SK-N-SH (cell line): ENCODE measurements around the gene MED22. TPM values are rescaled to one million over a fixed set of nuclear protein-coding genes. Genes with fewer than 3 reads are reported as not detected.
A peak's percentile ranks its signal among the peaks of the same experiment; 100 is the strongest.

ENCODE experiments used
- CTCF ChIA-PET: fragments of 300-600, 350-600 bp; formaldehyde crosslinking; extraction: SDS; loops from one replicate; lab custom pipeline; 2021; lab: Yijun Ruan, JAX
- POLR2A ChIA-PET: fragments of 350-600 bp; sonication (Branson Sonifier 250); formaldehyde crosslinking; extraction: SDS; loops from one replicate; lab custom pipeline; 2020; ENCODE audit warnings: antibody characterized with exemption, inconsistent platforms; lab: Yijun Ruan, JAX
- DNase-seq: peaks from one replicate; pipeline ENCODE4 v3.0.0; 2012
- H2AFZ ChIP-seq: fragments of 200-600 bp; sonication (generic); 2 replicates; pipeline ENCODE4 v1.8.1; 2016; ENCODE audit warnings: antibody characterized with exemption, mild to moderate bottlenecking, low read depth
- H3F3A ChIP-seq: fragments of 200-600 bp; sonication (generic); replicated peaks from 2 replicates; pipeline ENCODE3; 2016; ENCODE audit warnings: antibody characterized with exemption, mild to moderate bottlenecking; ENCODE audit not compliant: insufficient read depth
- H3K27ac ChIP-seq, 2 experiments: fragments of 200-500 bp in 1 of 2; fragments of 200-600 bp in 1 of 2; sonication (Bioruptor generic) in 1 of 2; sonication (generic), shearing (Covaris generic) in 1 of 2; 2 replicates each; pipeline versions ENCODE4 v1.5.1 to v1.6.1; 2014 to 2016; ENCODE audit warnings: low read depth in 2 of 2, inconsistent platforms in 1 of 2, low read length in 1 of 2, mild to moderate bottlenecking in 1 of 2, mixed read lengths in 1 of 2
- H3K27me3 ChIP-seq: fragments of 200-600 bp; sonication (generic), shearing (Covaris generic); 2 replicates; pipeline ENCODE4 v1.6.1; 2016; ENCODE audit warnings: mixed run types; ENCODE audit not compliant: insufficient read depth
- H3K36me3 ChIP-seq, 2 experiments: fragments of 200-500 bp in 1 of 2; fragments of 200-600 bp in 1 of 2; sonication (Bioruptor generic) in 1 of 2; sonication (generic) in 1 of 2; replicated peaks in 1 of 2; 2 replicates each; pipeline versions ENCODE3 to v1.5.1; 2014 to 2016; ENCODE audit warnings: low read length in 1 of 2, mild to moderate bottlenecking in 1 of 2; ENCODE audit not compliant: insufficient read depth in 2 of 2, control insufficient read depth in 1 of 2
- H3K4me1 ChIP-seq, 2 experiments: fragments of 200-500 bp in 1 of 2; fragments of 200-600 bp in 1 of 2; sonication (Bioruptor generic) in 1 of 2; sonication (generic), shearing (Covaris generic) in 1 of 2; 2 replicates each; pipeline versions ENCODE4 v1.5.1 to v1.6.1; 2014 to 2016; ENCODE audit warnings: low read depth in 1 of 2, low read length in 1 of 2, mixed run types in 1 of 2; ENCODE audit not compliant: insufficient read depth in 2 of 2, control insufficient read depth in 1 of 2
- H3K4me2 ChIP-seq: fragments of 200-600 bp; sonication (generic), shearing (Covaris generic); 2 replicates; pipeline ENCODE4 v1.6.1; 2017; ENCODE audit warnings: mixed run types
- H3K4me3 ChIP-seq, 2 experiments: fragments of 200-500 bp in 1 of 2; fragments of 200-600 bp in 1 of 2; sonication (Bioruptor generic) in 1 of 2; sonication (generic), shearing (Covaris generic) in 1 of 2; 2 replicates each; pipeline versions ENCODE4 v1.5.1 to v1.8.1; 2014 to 2016; ENCODE audit warnings: low read depth in 2 of 2, inconsistent platforms in 1 of 2, low read length in 1 of 2, mild to moderate bottlenecking in 1 of 2, mixed read lengths in 1 of 2, moderate library complexity in 1 of 2
- H3K79me2 ChIP-seq: fragments of 200-600 bp; sonication (generic); 2 replicates; pipeline ENCODE4 v1.8.1; 2017; ENCODE audit warnings: mild to moderate bottlenecking; ENCODE audit not compliant: insufficient read depth
- H3K9ac ChIP-seq: fragments of 200-600 bp; sonication (generic); 2 replicates; pipeline ENCODE4 v1.6.1; 2017; ENCODE audit warnings: mixed run types
- H3K9me2 ChIP-seq: fragments of 200-600 bp; sonication (generic); 2 replicates; pipeline ENCODE4 v1.6.1; 2017; ENCODE audit warnings: mixed run types
- H3K9me3 ChIP-seq: fragments of 200-600 bp; sonication (generic); 2 replicates; pipeline ENCODE4 v1.6.1; 2017; ENCODE audit warnings: mixed run types, mild to moderate bottlenecking, moderate library complexity
- H4K20me1 ChIP-seq: fragments of 200-600 bp; sonication (generic); 2 replicates; pipeline ENCODE4 v1.6.1; 2017; ENCODE audit warnings: mild to moderate bottlenecking, mixed run types; ENCODE audit not compliant: insufficient read depth
- ELF1 ChIP-seq: IDR thresholded peaks from 2 replicates; pipeline ENCODE4 v1.4.0; 2012
- FOXJ3 ChIP-seq: sonication (generic); formaldehyde crosslinking; IDR thresholded peaks from 2 replicates; pipeline ENCODE4 v1.5.1; 2020; ENCODE audit warnings: mild to moderate bottlenecking, missing genetic modification reagents
- GABPA ChIP-seq: IDR thresholded peaks from 2 replicates; pipeline ENCODE4 v1.4.0; 2012; ENCODE audit warnings: low read depth, mild to moderate bottlenecking
- MEF2A ChIP-seq: IDR thresholded peaks from 2 replicates; pipeline ENCODE4 v1.4.0; 2012; ENCODE audit warnings: low read depth, borderline replicate concordance
- MXI1 ChIP-seq: IDR thresholded peaks from 2 replicates; pipeline ENCODE4 v1.6.1; 2012; ENCODE audit warnings: mild to moderate bottlenecking, low read depth, low read length, improper control_type of control experiment
- NFIC ChIP-seq: IDR thresholded peaks from 2 replicates; pipeline ENCODE4 v1.4.0; 2012; ENCODE audit warnings: borderline replicate concordance
- SIN3A ChIP-seq: IDR thresholded peaks from 2 replicates; pipeline ENCODE4 v1.6.1; 2012; ENCODE audit warnings: low read depth, mild to moderate bottlenecking, low read length, moderate library complexity, borderline replicate concordance
- YY1 ChIP-seq: IDR thresholded peaks from 2 replicates; pipeline ENCODE4 v1.4.0; 2012; ENCODE audit warnings: low read depth, mild to moderate bottlenecking
- WGBS: methylation state at CpG from one replicate; pipeline ENCODE4 v1.1.6; 2017; ENCODE audit warnings: low lambda C conversion rate; 5-methylcytosine and 5-hydroxymethylcytosine counted together
- polyA plus RNA-seq, 3 experiments: library from polyadenylated mRNA; depleted of rRNA; stranded (reverse); fragments of >200 nt; gene quantifications; 2 replicates each; pipeline ENCODE4 v1.2.3, GENCODE V29; 2012
- TF ChIP-seq, protein P1 (sequence below): fragments of 200-600 bp; sonication (generic); IDR thresholded peaks from 2 replicates; pipeline ENCODE4 v1.6.1; 2017; ENCODE audit warnings: antibody characterized with exemption, mild to moderate bottlenecking, moderate library complexity
- TF ChIP-seq, protein P2 (sequence below): IDR thresholded peaks from 2 replicates; pipeline ENCODE4 v1.4.0; 2012; ENCODE audit warnings: low read depth

Gene MED22
- polyA plus RNA-seq, 1 of the 3 experiments (the other 2 are of a cell fraction): 27.9 TPM

DNA sequence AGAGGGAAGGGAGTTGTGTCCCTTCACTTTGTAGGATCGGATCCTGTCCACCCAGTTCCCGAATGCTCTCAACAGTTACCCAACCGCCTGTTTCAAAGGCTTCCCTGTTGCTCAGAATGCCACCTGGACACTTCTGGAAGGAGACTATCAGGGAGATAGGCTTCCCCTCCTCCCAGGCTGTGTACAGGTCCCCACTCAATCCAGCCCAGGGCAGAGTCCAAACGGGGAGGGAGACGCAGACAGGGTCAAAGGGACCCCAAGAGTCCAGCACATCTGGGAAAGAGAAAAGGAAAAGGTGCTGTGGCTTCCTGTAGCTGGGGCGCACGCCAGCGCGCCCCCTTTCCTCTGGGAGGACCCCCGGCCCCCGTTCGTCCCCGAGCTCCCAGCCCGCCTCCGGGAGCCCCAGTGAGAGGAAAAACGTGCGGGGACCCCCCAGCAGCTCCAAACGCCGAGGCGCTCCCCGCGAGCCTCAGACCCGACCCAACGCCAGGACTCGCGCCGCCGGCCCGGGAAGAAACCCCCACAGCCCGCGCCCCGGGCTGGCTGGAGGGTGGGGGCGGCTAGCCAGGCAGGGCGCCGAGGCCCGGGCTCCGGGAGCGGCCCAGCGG lies 27.3 kb upstream of the MED22 start:
- no peak overlapping the region for H2AFZ ChIP-seq
- no peaks in the 10 kb centered on the region for H3K27me3 ChIP-seq
- 0% methylated on average over 7 of the region's 39 CpGs for WGBS
- POLR2A ChIA-PET: interaction anchor here (0.7 to 0.9 kb wide), 2 partner anchors 19 to 363 kb away, joined by 3 read pairs; partner anchors contain the start of genes SARDH, SURF1 and SURF2
- H3K79me2 ChIP-seq: peaks cover 60% of the 10 kb centered on the region
- peak overlapping the region; percentile 99 for H3K9ac ChIP-seq
- H3K9me3 ChIP-seq: no peaks in the 10 kb centered on the region
- H3F3A ChIP-seq: peaks cover 9% of the 10 kb centered on the region
- H4K20me1 ChIP-seq: peaks cover 50% of the 10 kb centered on the region
- H3K4me3 ChIP-seq: peak overlapping the region; percentile 88 to 100
- H3K4me2 ChIP-seq: peak overlapping the region; percentile 93
- TF ChIP-seq MEF2A: no peak
- peak; percentile 5; the same call in 1 of the 2 replicates for TF ChIP-seq SIN3A
- TF ChIP-seq ELF1: peak; percentile 44; the same call in 1 of the 2 replicates
- TF ChIP-seq MXI1: peak; percentile 31
- TF ChIP-seq, protein P1, sequence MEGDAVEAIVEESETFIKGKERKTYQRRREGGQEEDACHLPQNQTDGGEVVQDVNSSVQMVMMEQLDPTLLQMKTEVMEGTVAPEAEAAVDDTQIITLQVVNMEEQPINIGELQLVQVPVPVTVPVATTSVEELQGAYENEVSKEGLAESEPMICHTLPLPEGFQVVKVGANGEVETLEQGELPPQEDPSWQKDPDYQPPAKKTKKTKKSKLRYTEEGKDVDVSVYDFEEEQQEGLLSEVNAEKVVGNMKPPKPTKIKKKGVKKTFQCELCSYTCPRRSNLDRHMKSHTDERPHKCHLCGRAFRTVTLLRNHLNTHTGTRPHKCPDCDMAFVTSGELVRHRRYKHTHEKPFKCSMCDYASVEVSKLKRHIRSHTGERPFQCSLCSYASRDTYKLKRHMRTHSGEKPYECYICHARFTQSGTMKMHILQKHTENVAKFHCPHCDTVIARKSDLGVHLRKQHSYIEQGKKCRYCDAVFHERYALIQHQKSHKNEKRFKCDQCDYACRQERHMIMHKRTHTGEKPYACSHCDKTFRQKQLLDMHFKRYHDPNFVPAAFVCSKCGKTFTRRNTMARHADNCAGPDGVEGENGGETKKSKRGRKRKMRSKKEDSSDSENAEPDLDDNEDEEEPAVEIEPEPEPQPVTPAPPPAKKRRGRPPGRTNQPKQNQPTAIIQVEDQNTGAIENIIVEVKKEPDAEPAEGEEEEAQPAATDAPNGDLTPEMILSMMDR: peak; percentile 29; the same call in 1 of the 2 replicates
- peak; percentile 7; the same call in 1 of the 2 replicates for TF ChIP-seq YY1
- DNase-seq: peak; percentile 82
- CTCF ChIA-PET: interaction anchor here (0.6 to 1.4 kb wide), 5 partner anchors 9 to 28 kb away, joined by 3 to 7 read pairs (median 3); no protein-coding TSS in a partner anchor
- H3K9me2 ChIP-seq: no peaks in the 10 kb centered on the region
- peaks cover 25% of the 10 kb centered on the region in 2 experiments for H3K36me3 ChIP-seq
- H3K27ac ChIP-seq: peak overlapping the region; percentile 67 to 90
- H3K4me1 ChIP-seq: peaks cover 5 to 18% of the 10 kb centered on the region in 2 experiments; a peak in 3 of 4 replicates

DNA sequence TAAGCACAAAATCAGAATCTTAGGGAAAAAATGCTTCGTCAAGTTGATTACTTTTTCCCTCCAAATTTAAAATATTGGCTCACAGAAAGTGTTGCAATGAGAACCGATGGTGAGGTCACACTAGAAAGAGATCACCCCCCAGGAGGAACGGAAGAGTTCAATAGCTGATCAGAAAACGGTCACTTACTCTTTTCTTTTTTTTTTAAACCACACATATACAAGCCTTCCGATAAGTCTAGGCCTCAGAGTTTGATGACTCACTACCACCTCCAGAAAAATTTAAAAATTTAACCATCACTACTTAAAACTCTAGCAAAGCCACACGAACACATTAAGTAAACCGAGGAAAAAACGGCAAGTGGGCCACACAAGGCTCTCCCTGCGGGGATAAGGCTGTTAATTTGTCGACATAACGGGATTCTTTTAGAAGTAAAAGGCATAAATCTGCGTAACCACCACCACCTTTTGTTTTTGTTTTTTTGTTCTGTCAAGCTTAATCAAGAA lies 26.7 kb upstream of the MED22 start:
- Histone ChIP-seq H3K27ac (peak overlapping the region; percentile 67 to 90), H3K4me1 (peaks cover 5 to 21% of the 10 kb centered on the region in 2 experiments; a peak in 3 of 4 replicates), H3K36me3 (peaks cover 29 to 30% of the 10 kb centered on the region in 2 experiments), H3K9ac (peak overlapping the region; percentile 99), H3K4me2 (peak overlapping the region; percentile 93), H3K4me3 (peak overlapping the region; percentile 88 to 100), H2AFZ (no peak overlapping the region), H3K27me3 (no peaks in the 10 kb centered on the region), H3K9me2 (no peaks in the 10 kb centered on the region), H3K79me2 (peaks cover 65% of the 10 kb centered on the region), H3K9me3 (no peaks in the 10 kb centered on the region), H4K20me1 (peaks cover 55% of the 10 kb centered on the region), H3F3A (peaks cover 9% of the 10 kb centered on the region)
- TF ChIP-seq SIN3A (peak; percentile 16; the same call in 1 of the 2 replicates), FOXJ3 (CRISPR knock-in tag) (no peak), NFIC (no peak), GABPA (no peak), YY1 (no peak)
- TF ChIP-seq, protein P2, sequence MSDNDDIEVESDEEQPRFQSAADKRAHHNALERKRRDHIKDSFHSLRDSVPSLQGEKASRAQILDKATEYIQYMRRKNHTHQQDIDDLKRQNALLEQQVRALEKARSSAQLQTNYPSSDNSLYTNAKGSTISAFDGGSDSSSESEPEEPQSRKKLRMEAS: no peak
- no peak for DNase-seq
- POLR2A ChIA-PET: interaction anchor here (0.7 to 0.9 kb wide), 2 partner anchors 18 to 363 kb away, joined by 3 read pairs; partner anchors contain the start of genes SARDH, SURF1 and SURF2
- CTCF ChIA-PET: interaction anchor here (0.9 to 1.4 kb wide), 4 partner anchors 8 to 29 kb away, joined by 3 to 7 read pairs (median 5); no protein-coding TSS in a partner anchor
- 22% methylated on average over 12 of the region's 12 CpGs for WGBS
